ENCODE measurements around the gene PRCP.
"Not testable (repeated sequence)": the region's sequence is repeated elsewhere in the genome, so short reads cannot be mapped to it uniquely, and the experiment has no call there.

The PRCP gene

GRCh38 chr11:82900277-82901164, at the start of gene PRCP:
Gene PRCP, minus strand, starts transcription at chr11:82900430. Its CDS starts 28 bp downstream, at chr11:82900402.
- DNase-seq, result peak; percentile 97

GRCh38 chr11:82949352-82949751, 49.1 kb upstream of the PRCP start:
- no peak for DNase-seq

GRCh38 chr11:82945682-82946081, 45.5 kb upstream of the PRCP start:
- DNase-seq, result no peak

DNA sequence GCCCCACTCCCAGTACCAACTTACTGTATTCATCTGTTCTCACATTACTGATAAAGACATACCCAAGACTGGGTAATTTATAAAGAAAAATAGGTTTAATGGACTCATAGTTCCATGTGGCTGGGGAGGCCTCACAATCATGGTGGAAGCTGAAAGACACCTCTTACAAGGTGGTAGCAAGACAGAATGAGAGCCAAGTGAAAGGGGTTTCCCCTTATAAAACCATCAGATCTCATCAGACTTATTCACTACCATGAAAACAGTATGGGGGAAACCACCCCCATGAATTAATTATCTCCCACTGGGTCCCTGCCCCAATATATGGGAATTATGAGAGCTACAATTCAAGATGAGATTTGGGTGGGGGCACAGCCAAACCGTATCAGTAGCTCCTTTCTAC, 44.8 kb upstream of the PRCP start:
- DNase-seq, result not testable (repeated sequence)

- DNase-seq, result no peak
These were observed 44.0 kb upstream of the PRCP start for GRCh38 chr11:82944198-82944597.

DNA sequence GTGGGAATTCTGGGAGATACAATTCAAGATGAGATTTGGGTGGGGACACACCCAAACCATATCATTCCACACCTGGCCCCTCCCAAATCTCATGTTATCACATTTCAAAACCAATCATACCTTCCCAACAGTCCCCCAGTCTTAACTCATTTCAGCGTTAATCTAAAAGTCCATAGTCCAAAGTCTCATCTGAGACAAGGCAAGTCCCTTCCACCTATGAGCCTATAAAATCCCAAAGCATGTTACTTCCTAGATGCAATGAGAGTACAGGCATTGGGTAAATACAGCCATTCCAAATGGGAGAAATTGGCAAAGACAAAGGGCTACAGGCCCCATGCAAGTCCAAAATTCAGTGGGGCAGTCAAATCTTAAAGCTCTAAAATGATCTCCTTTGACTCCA, 43.2 kb upstream of the PRCP start:
- DNase-seq, result not testable (repeated sequence)

DNA sequence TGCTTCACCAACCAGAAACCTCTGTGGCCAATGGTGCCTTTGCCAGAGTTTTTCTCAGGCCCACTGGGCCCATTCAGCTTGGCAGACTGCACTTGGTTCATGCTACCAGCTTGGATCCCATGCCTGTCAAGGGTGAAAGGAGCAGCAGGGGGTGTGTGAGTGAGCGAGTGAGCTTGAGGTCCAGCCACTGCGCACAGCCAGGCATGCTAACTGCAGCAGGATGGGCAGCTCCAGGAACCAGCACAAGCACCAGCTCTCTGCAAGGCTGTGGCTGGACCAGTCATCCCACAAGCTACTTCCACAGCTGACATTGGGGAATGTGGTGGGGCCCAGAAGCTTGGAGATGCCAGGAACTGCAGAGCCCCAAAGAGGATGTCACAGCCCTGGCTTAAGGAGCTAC, 42.1 kb upstream of the PRCP start:
- DNase-seq, result no peak

DNA sequence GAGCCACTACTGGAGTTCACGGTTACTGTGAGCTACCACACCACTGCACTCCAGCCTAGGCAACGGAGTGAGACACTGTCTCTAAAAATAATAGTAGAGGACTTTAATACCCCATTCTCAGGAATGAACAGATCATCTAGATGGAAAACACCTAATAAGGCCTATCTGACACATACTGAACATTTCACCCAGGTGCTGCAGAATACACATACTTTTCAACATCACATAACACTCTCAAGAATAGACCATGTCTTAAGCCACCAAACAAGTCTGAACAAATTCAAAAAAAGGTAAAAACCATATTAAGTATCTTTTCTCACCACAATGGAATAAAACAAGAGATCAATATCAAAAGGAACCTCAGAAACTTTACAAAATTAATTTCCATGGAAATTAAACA, 39.2 kb upstream of the PRCP start:
- DNase-seq, result no peak

GRCh38 chr11:82937554-82937953, 37.3 kb upstream of the PRCP start:
- no peak for DNase-seq

GRCh38 chr11:82936261-82936660, 36.0 kb upstream of the PRCP start:
- DNase-seq, result no peak

GRCh38 chr11:82932564-82932963, 32.3 kb upstream of the PRCP start:
- DNase-seq, result peak; percentile 66

GRCh38 chr11:82930734-82931133, 30.5 kb upstream of the PRCP start:
- no peak for DNase-seq

DNA sequence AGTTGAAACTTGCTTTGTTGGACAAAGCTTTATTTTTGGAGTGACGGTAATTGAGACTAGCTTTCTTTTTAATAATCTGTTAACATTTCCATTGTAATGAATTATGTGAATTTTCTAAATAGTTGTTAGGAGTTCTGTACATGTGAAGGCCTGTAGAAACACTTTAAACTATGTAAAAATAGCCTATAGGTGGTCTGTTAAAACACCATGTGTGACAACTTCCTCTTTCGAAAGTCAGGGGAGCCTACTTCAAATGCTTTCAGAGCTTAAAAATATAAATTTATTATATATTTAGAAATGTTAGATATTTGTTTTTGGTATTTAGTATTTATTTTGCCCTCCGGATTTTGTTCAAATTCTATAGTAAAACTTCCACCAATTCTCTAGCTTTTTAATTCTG, 30.0 kb upstream of the PRCP start:
- DNase-seq, result peak; percentile 41

DNA sequence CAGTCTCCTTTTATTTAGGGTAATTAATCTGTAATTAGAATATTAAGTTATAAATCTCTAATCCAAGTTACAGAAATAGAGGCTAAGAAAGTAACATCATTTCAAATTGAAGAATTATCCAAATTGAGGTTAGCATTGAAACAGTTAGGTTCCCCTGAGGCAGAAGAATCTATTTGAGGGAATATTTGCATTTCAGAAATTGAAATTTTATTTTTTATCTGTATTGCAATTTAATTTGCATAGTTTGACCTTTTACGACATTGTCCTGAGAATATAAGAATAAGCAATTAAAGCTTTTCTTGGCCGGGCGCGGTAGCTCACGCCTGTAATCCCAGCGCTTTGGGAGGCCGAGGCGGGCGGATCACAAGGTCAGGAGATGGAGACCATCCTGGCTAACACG, 28.9 kb upstream of the PRCP start:
- DNase-seq, result no peak

- peak; percentile 80 for DNase-seq
These were observed 27.1 kb upstream of the PRCP start for GRCh38 chr11:82927264-82927880.

GRCh38 chr11:82924522-82925224, 24.4 kb upstream of the PRCP start:
- no peak for DNase-seq

DNA sequence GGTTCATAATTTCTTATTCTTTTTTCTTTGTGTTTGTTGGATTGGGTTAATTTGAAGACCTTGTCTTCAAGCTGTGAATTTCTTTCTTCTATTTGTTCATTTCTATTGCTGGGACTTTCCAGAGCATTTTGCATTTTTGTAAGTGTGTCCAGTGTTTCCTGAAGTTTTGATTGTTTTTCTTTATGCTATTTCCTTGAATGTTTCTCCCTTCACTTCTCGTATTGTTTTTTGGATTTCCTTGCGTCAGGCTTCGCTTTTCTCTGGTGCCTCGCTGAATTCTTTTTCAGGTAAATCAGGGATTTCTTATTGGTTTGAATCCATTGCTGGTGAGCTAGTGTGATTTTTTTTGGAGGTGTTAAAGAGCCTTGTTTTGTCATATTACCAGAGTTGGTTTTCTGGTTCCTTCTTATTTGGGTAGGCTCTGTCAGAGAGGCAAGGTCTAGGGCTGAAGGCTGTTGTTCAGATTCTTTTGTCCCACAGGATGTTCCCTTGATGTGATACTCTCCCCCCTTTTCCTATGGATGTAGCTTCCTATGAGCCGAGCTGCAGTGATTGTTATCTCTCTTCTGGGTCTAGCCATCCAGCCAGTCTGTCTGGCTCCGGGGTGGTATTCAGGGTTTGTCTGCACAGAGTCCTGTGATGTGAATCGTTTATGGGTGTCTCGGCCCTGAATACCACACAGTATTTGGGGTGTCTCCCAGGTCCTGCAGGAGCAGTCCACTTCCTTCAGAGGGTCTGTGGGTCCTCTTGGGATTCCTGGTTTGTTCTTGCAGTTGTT, 22.4 kb upstream of the PRCP start:
- DNase-seq, result not testable (repeated sequence)

GRCh38 chr11:82920227-82920626, 20.0 kb upstream of the PRCP start:
- not testable (repeated sequence) for DNase-seq

- DNase-seq, result not testable (repeated sequence)
These were observed 19.6 kb upstream of the PRCP start for GRCh38 chr11:82919786-82920185.

DNA sequence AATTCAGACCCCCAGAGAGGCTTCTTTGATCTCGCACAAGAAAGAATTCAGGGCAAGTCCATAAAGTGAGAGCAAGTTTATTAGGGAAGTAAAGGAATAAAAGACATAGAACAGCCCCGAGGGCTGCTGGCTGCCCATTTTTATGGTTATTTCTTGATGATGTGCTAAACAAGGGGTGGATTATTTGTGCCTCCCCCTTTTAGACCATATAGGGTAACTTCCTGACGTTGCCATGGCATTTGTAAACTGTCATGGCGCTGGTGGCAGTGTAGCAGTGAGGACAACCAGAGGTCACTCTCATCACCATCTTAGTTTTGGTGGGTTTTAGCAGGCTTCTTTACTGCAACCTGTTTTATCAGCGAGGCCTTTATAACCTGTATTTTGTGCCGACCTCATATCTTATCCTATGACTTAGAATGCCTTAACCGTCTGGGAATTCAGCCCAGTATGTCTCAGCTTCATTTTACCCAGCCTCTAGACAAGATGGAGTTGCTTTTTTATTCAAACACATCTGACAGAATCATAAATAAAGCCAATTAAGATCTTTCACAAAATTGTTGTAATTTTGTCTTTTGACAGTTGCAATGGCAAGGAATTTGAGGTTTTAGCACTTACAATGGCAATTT, 8.9 kb upstream of the PRCP start:
- no peak for DNase-seq

- DNase-seq, result no peak
These were observed 8.1 kb upstream of the PRCP start for GRCh38 chr11:82908311-82908710.

DNA sequence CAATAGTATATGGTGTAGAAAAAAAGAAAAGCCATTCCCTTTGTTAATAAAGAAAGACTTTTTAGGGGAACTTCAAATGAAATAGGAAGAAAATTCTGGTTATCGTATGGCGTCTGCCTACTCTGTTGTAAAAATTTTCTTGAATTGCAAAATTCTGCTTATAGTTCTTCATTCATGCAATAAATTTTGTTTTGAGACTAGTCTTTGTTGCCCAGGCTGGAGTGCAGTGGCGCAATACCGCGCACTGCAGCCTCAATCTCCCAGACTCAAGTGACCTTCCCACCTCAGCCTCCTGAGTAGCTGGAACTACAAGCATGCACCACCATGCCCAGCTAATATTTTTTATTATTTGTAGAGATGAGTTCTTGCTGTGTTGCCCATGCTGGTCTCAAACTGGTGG, 7.1 kb upstream of the PRCP start:
- no peak for DNase-seq

Data from hematopoietic multipotent progenitor cell treated with erythropoietin and hydrocortisone succinate and interleukin-3 and kit ligand, for 4 days (in vitro differentiated cells).